ENCODE measurements around the gene ETF1. TPM values are rescaled to one million over a fixed set of nuclear protein-coding genes. Genes with fewer than 3 reads are reported as not detected.

ETF1 gene
- total and polyA plus RNA-seq, 9 of the 15 experiments (the other 6 are each of a cell fraction or from before 2014, with no cell fraction given) = 53.7 to 209 (median 164) TPM

DNA sequence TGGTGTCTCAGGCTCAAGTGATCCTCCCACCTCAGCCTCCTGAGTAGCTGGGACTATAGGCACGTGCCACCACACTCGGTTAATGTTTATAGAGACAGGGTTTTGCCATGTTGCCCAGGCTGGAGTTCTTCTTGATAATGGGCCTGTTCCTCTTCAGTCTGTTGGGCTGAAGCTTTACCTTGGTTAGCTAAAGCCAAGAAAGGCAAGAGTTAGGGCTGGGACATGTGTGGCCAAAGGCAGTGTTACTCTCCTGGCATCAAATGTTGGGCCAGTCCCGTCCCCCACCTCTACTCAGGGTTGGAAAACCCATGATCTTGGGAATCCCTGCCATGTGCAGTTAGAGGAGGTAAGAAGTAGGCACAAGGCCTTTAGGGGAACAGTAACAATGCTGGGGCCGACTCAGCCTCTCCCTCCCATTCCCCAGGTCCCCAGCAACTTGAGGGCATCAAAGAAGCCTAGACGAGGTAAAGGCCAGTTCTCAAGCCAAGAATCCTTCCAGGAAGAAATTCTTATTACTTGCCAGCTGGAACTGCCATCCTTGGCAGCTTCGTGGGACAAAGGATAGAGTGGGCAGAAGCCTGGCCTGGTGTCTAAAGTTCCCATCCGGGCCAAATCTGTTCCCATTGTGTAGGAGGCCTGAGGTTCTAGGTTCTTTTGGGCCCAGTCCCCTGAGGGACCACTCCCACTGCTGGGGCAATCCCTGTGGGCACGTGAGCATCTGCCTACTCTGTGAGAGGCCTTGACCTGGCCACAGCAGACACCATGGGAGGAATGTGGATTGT, 73.3 kb downstream of the ETF1 start (continued):
- TF ChIP-seq ZC3H4 (CRISPR knock-in tag; IDR thresholded peaks at IDR 0.05; ENCODE audit: borderline replicate concordance) = peak; percentile 98; the same call in 1 of the 2 replicates
- 0 out of 2 replicates have a peak, but pooled peaks have one; percentile 20 for TF ChIP-seq GATAD2B (IDR thresholded peaks at IDR 0.05; ENCODE audit: borderline replicate concordance)
- peak; percentile 50 for TF ChIP-seq MXI1 (IDR thresholded peaks at IDR 0.05; ENCODE audit: low read depth, low read length)
- no peak for TF ChIP-seq FOXA1 (IDR thresholded peaks at IDR 0.05; ENCODE audit: borderline replicate concordance)
- TF ChIP-seq ZNF589 (CRISPR knock-in tag; IDR thresholded peaks at IDR 0.05; ENCODE audit: low read depth) = peak; percentile 67; the same call in 1 of the 2 replicates
- peak; percentile 40 to 58; a peak in 3 of 4 replicates for TF ChIP-seq KDM1A (IDR thresholded peaks at IDR 0.05)
- no peak for TF ChIP-seq CC2D1A (IDR thresholded peaks at IDR 0.05)
- TF ChIP-seq, protein P1, sequence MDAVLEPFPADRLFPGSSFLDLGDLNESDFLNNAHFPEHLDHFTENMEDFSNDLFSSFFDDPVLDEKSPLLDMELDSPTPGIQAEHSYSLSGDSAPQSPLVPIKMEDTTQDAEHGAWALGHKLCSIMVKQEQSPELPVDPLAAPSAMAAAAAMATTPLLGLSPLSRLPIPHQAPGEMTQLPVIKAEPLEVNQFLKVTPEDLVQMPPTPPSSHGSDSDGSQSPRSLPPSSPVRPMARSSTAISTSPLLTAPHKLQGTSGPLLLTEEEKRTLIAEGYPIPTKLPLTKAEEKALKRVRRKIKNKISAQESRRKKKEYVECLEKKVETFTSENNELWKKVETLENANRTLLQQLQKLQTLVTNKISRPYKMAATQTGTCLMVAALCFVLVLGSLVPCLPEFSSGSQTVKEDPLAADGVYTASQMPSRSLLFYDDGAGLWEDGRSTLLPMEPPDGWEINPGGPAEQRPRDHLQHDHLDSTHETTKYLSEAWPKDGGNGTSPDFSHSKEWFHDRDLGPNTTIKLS (IDR thresholded peaks at IDR 0.05; ENCODE audit: borderline replicate concordance, low read depth) = peak; percentile 65; the same call in 1 of the 2 replicates
- no peak for TF ChIP-seq ZNF584 (CRISPR knock-in tag; IDR thresholded peaks at IDR 0.05; ENCODE audit: low read depth)
- TF ChIP-seq, protein P2, sequence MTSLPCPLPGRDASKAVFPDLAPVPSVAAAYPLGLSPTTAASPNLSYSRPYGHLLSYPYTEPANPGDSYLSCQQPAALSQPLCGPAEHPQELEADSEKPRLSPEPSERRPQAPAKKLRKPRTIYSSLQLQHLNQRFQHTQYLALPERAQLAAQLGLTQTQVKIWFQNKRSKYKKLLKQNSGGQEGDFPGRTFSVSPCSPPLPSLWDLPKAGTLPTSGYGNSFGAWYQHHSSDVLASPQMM (CRISPR knock-in tag; IDR thresholded peaks at IDR 0.05) = peak; percentile 83; the same call in 1 of the 2 replicates
- TF ChIP-seq ZKSCAN3 (CRISPR knock-in tag; IDR thresholded peaks at IDR 0.05) = no peak
- TF ChIP-seq ZNF79 (CRISPR knock-in tag; IDR thresholded peaks at IDR 0.05; ENCODE audit: low read depth) = no peak
- no peak for TF ChIP-seq CREBBP (IDR thresholded peaks at IDR 0.05; ENCODE audit: low read depth, low read length)
- TF ChIP-seq NR2C2 (CRISPR knock-in tag; IDR thresholded peaks at IDR 0.05) = 0 out of 2 replicates have a peak, but pooled peaks have one; percentile 13
- TF ChIP-seq NR2C2 (tag; IDR thresholded peaks at IDR 0.05) = no peak
- TF ChIP-seq, protein P3, sequence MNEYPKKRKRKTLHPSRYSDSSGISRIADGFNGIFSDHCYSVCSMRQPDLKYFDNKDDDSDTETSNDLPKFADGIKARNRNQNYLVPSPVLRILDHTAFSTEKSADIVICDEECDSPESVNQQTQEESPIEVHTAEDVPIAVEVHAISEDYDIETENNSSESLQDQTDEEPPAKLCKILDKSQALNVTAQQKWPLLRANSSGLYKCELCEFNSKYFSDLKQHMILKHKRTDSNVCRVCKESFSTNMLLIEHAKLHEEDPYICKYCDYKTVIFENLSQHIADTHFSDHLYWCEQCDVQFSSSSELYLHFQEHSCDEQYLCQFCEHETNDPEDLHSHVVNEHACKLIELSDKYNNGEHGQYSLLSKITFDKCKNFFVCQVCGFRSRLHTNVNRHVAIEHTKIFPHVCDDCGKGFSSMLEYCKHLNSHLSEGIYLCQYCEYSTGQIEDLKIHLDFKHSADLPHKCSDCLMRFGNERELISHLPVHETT (CRISPR knock-in tag; conservative IDR thresholded peaks at IDR 0.05 in 1 of 2, IDR thresholded peaks at IDR 0.05 in 1 of 2) = no peak
- TF ChIP-seq, protein P4, sequence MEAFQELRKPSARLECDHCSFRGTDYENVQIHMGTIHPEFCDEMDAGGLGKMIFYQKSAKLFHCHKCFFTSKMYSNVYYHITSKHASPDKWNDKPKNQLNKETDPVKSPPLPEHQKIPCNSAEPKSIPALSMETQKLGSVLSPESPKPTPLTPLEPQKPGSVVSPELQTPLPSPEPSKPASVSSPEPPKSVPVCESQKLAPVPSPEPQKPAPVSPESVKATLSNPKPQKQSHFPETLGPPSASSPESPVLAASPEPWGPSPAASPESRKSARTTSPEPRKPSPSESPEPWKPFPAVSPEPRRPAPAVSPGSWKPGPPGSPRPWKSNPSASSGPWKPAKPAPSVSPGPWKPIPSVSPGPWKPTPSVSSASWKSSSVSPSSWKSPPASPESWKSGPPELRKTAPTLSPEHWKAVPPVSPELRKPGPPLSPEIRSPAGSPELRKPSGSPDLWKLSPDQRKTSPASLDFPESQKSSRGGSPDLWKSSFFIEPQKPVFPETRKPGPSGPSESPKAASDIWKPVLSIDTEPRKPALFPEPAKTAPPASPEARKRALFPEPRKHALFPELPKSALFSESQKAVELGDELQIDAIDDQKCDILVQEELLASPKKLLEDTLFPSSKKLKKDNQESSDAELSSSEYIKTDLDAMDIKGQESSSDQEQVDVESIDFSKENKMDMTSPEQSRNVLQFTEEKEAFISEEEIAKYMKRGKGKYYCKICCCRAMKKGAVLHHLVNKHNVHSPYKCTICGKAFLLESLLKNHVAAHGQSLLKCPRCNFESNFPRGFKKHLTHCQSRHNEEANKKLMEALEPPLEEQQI (IDR thresholded peaks at IDR 0.05) = no peak
- no peak for TF ChIP-seq NFE2 (IDR thresholded peaks at IDR 0.05; ENCODE audit: low read depth)
- TF ChIP-seq XRCC4 (IDR thresholded peaks at IDR 0.05; ENCODE audit: extremely low read depth, insufficient read depth, insufficient read length) = no peak
- TF ChIP-seq SMAD4 (CRISPR knock-in tag; conservative IDR thresholded peaks at IDR 0.05) = no peak
- TF ChIP-seq HDAC3 (IDR thresholded peaks at IDR 0.05; ENCODE audit: borderline replicate concordance, partially characterized antibody) = peak; percentile 22
